Osteoblast (primary cell): Measurements from ENCODE around the gene CHSY3. TPM values are rescaled to one million over a fixed set of nuclear protein-coding genes. Genes with fewer than 3 reads are reported as not detected.
A peak's percentile ranks its signal among the peaks of the same experiment; 100 is the strongest.

Experiments
- DNase-seq: peaks from one replicate; pipeline ENCODE4 v3.0.0; 2011; ENCODE audit warnings: low spot score, mixed read lengths; ENCODE audit not compliant: insufficient read length; ENCODE audit errors: missing footprints
- H2AFZ ChIP-seq: 2 replicates; pipeline ENCODE4 v1.6.0; 2011; ENCODE audit warnings: mild to moderate bottlenecking, low read length
- H3K27ac ChIP-seq: 2 replicates; pipeline ENCODE4 v1.5.1; 2011; ENCODE audit warnings: mild to moderate bottlenecking, low read depth, low read length, moderate library complexity
- H3K27me3 ChIP-seq: 2 replicates; pipeline ENCODE4 v1.6.0; 2012; ENCODE audit warnings: mild to moderate bottlenecking, control low read depth, inconsistent platforms, low read length, moderate library complexity; ENCODE audit not compliant: insufficient read depth
- H3K36me3 ChIP-seq: 2 replicates; pipeline ENCODE4 v1.5.1; 2011; ENCODE audit warnings: mild to moderate bottlenecking, low read length, control low read depth, moderate library complexity; ENCODE audit not compliant: insufficient read depth
- H3K4me1 ChIP-seq: 2 replicates; pipeline ENCODE4 v1.5.1; 2011; ENCODE audit warnings: mild to moderate bottlenecking, low read length, control low read depth, moderate library complexity; ENCODE audit not compliant: insufficient read depth
- H3K4me2 ChIP-seq: 2 replicates; pipeline ENCODE4 v1.6.0; 2011; ENCODE audit warnings: mild to moderate bottlenecking, low read length; ENCODE audit not compliant: insufficient read depth
- H3K4me3 ChIP-seq: fragments of 200-600 bp; sonication (generic); 3 replicates; pipeline ENCODE4 v1.5.1; 2012; ENCODE audit warnings: mild to moderate bottlenecking, low read length, inconsistent platforms; ENCODE audit not compliant: insufficient read depth
- H3K79me2 ChIP-seq: 2 replicates; pipeline ENCODE4 v1.6.0; 2012; ENCODE audit warnings: mild to moderate bottlenecking, low read length, control low read depth, inconsistent platforms; ENCODE audit not compliant: insufficient read depth
- H3K9me3 ChIP-seq: 2 replicates; pipeline ENCODE4 v1.5.1; 2011; ENCODE audit warnings: low read depth, low read length, control low read depth
- H4K20me1 ChIP-seq: 2 replicates; pipeline ENCODE4 v1.6.0; 2012; ENCODE audit warnings: mild to moderate bottlenecking, low read length, control low read depth; ENCODE audit not compliant: insufficient read depth
- total RNA-seq: library from RNA; depleted of rRNA; stranded (reverse); fragments of >200 nt; gene quantifications from 2 replicates; pipeline ENCODE4 v1.2.3, GENCODE V29; 2012
- TF ChIP-seq, protein P1 (sequence below): IDR thresholded peaks from 2 replicates; pipeline ENCODE4 v1.5.1; 2011; ENCODE audit warnings: mild to moderate bottlenecking, low read depth, low read length, moderate library complexity; ENCODE audit errors: extremely low read depth

Gene CHSY3
- total RNA-seq, 1 donor: 12.3 TPM

DNA sequence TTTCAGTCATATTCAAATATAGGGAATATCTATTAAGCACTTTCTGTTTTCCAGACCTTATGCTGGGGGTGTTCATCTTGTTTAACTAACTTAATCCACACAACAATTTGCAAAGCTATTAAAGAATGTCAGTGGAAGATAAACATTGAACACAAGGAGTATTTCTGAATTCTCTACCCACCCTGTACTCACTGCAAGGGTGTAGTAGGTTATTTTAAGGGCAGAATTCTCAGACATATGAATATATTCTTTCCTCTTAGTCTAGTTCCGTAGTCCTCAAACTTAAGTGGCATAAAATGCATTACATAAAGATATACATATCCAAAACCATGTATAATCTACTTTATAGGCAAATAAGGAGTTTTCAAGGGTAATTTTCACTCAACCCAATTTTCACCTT is 19.9 kb upstream of the CHSY3 start:
- Histone ChIP-seq H3K4me2 (no peak overlapping the region), H3K4me1 (no peaks in the 10 kb centered on the region), H3K9me3 (no peaks in the 10 kb centered on the region), H3K27me3 (no peaks in the 10 kb centered on the region), H3K4me3 (no peak overlapping the region), H4K20me1 (no peaks in the 10 kb centered on the region), H3K27ac (no peak overlapping the region), H2AFZ (no peak overlapping the region), H3K79me2 (no peaks in the 10 kb centered on the region), H3K36me3 (no peaks in the 10 kb centered on the region)
- TF ChIP-seq, protein P1, sequence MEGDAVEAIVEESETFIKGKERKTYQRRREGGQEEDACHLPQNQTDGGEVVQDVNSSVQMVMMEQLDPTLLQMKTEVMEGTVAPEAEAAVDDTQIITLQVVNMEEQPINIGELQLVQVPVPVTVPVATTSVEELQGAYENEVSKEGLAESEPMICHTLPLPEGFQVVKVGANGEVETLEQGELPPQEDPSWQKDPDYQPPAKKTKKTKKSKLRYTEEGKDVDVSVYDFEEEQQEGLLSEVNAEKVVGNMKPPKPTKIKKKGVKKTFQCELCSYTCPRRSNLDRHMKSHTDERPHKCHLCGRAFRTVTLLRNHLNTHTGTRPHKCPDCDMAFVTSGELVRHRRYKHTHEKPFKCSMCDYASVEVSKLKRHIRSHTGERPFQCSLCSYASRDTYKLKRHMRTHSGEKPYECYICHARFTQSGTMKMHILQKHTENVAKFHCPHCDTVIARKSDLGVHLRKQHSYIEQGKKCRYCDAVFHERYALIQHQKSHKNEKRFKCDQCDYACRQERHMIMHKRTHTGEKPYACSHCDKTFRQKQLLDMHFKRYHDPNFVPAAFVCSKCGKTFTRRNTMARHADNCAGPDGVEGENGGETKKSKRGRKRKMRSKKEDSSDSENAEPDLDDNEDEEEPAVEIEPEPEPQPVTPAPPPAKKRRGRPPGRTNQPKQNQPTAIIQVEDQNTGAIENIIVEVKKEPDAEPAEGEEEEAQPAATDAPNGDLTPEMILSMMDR: no peak
- peak; percentile 22 for DNase-seq

DNA sequence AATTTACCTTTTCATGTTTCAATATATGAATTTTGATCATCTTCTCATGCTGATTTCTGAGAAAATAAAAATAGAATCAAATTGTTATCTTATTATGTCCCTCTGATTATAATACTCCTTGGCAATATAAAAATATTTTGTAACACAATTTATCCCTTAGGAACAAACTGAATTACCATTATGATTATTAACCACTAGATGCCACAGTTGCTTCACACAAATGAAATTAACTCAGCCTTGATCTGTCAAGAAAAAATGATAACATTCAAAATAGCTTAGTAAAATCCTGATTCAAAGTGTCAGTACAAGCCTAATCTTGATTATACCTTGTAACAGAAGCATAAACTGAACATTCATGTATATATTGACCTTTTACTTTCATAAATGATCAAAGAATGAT is 4.8 kb upstream of the CHSY3 start:
- no peaks in the 10 kb centered on the region for H3K4me1 ChIP-seq
- no peak overlapping the region for H2AFZ ChIP-seq
- no peak overlapping the region for H3K4me2 ChIP-seq
- H3K27me3 ChIP-seq: no peaks in the 10 kb centered on the region
- H3K9me3 ChIP-seq: no peaks in the 10 kb centered on the region
- no peaks in the 10 kb centered on the region for H4K20me1 ChIP-seq
- TF ChIP-seq, protein P1: peak; percentile 50
- no peak for DNase-seq
- H3K4me3 ChIP-seq: no peak overlapping the region
- no peaks in the 10 kb centered on the region for H3K36me3 ChIP-seq
- H3K27ac ChIP-seq: no peak overlapping the region
- H3K79me2 ChIP-seq: no peaks in the 10 kb centered on the region

DNA sequence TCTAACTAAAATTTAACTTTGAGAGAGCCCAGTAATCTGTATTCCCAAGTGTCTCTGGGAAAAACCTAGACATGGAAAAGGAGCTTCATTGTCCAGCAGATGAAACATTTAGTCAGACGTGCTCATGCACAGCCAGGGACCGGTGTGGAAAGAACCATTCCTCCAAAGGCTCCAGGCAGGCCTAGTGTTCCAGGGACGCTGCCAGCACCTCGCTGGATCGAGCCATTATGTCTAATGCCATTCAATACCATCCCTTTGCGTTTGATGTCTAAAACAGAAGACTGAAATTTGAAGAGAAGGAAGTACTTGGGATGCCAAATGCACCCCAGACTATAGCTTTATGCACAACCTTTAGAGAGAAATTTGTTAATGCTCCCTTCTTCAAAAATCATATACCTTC is 1.4 kb upstream of the CHSY3 start:
- peaks cover 3% of the 10 kb centered on the region for H4K20me1 ChIP-seq
- H3K4me2 ChIP-seq: no peak overlapping the region
- no peaks in the 10 kb centered on the region for H3K36me3 ChIP-seq
- H3K4me3 ChIP-seq: no peak overlapping the region
- no peak overlapping the region for H2AFZ ChIP-seq
- no peak overlapping the region for H3K27ac ChIP-seq
- DNase-seq: no peak
- TF ChIP-seq, protein P1: no peak
- H3K79me2 ChIP-seq: peaks cover 4% of the 10 kb centered on the region
- no peaks in the 10 kb centered on the region for H3K27me3 ChIP-seq
- no peaks in the 10 kb centered on the region for H3K9me3 ChIP-seq
- peaks cover 18% of the 10 kb centered on the region for H3K4me1 ChIP-seq

DNA sequence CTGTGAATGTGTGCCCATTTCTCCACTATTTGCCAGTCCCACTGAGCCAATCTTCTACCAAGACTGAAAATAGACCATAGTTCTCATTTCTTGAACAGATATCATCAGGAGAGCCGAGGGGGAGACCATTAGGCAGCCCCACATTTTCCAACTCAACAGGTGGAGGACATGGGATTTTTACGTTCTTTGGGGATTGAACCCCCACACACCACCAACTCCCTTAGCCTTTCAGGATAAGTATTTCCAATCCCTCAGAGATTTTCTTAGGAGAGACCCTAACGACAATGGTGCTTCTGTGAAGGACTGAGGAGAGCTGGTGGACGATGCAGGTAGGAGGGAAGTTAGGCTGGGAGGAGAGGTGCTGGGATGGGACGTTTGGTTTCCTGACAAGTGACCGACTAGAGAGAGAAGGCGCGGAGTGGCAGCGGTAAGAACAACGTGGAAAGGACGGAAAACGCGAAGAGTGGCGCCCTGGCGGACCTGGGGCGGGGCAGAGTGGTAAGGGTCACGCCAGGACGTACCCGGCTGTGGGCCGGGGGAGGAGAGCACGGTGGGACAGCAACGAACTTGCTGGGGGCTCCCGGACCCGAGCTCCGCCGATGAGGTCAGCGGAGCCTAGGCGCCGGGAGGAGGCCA is 681 bp upstream of the CHSY3 start:
- Histone ChIP-seq H3K27ac (no peak overlapping the region), H3K9me3 (no peaks in the 10 kb centered on the region), H3K4me2 (peak overlapping the region; percentile 72), H3K79me2 (peaks cover 10% of the 10 kb centered on the region), H3K4me1 (peaks cover 20% of the 10 kb centered on the region), H3K4me3 (peak overlapping the region; percentile 74), H3K36me3 (no peaks in the 10 kb centered on the region), H2AFZ (peak overlapping the region; percentile 92), H3K27me3 (no peaks in the 10 kb centered on the region), H4K20me1 (peaks cover 3% of the 10 kb centered on the region)
- no peak for DNase-seq
- TF ChIP-seq, protein P1: no peak
